Measurements from ENCODE around the gene ZFPL1. TPM values are rescaled to one million over a fixed set of nuclear protein-coding genes. Genes with fewer than 3 reads are reported as not detected.

Gene ZFPL1
- total and polyA plus RNA-seq, 2 donors (not counting 3 experiments of a cell fraction or from before 2014, with no cell fraction given): 37.6 to 139 TPM

GRCh38 chr11:65071907-65072630, 12.0 kb upstream of the ZFPL1 start:
- CTCF ChIA-PET: no interaction called here
- no peak overlapping the region for H2AFZ ChIP-seq (ENCODE audit: low read depth, low read length)

More at GRCh38 chr11:65071907-65072630, 12.0 kb upstream of the ZFPL1 start:
- intact Hi-C loops (cut with micrococcal nuclease) (no loop called here), dilution Hi-C loops (cut with MboI; ENCODE audit: extremely low pct_ligation_motif_present, low sequenced_read_pairs) (no loop called here)
- Histone ChIP-seq H3K9me3 (replicated peaks; ENCODE audit: control insufficient read depth, insufficient read depth, low read length) (no peaks in the 10 kb centered on the region), H3K79me2 (ENCODE audit: control insufficient read depth, insufficient read depth, low read length) (no peaks in the 10 kb centered on the region), H4K20me1 (replicated peaks; ENCODE audit: control insufficient read depth, extremely low read depth, insufficient read depth, low read length) (no peaks in the 10 kb centered on the region), H3K4me3 (replicated peaks in 1 of 3; ENCODE audit: insufficient read depth in 1 of 3, low read depth in 1 of 3, low read length in 3 of 3) (no peak overlapping the region), H3K9me1 (replicated peaks; ENCODE audit: control insufficient read depth, extremely low read depth, insufficient read depth, low read length) (no peaks in the 10 kb centered on the region), H3K27ac (ENCODE audit: insufficient read depth, low read depth, low read length) (no peak overlapping the region), H3K36me3 (ENCODE audit: control insufficient read depth in 2 of 2, extremely low read depth in 1 of 2, insufficient read depth in 2 of 2, low read length in 2 of 2) (no peaks in the 10 kb centered on the region), H3K27me3 (ENCODE audit: control insufficient read depth in 2 of 2, insufficient read depth in 2 of 2, low read length in 2 of 2) (no peaks in the 10 kb centered on the region), H3K4me1 (ENCODE audit: control insufficient read depth, extremely low read depth, insufficient read depth, low read length) (no peaks in the 10 kb centered on the region), H3K9ac (replicated peaks; ENCODE audit: extremely low read depth, insufficient read depth, low read length) (no peak overlapping the region), H3K4me2 (ENCODE audit: insufficient read depth, low read length) (no peak overlapping the region)
- FAIRE-seq: no peak
- no peak for DNase-seq (ENCODE audit: low read depth, low spot score)
- no TSS peak for BruUV-seq (replicated peaks)
- POLR2A ChIA-PET: interaction anchor here (0.6 to 0.7 kb wide), 2 partner anchors 14 to 190 kb away, joined by 3 to 4 read pairs; partner anchors contain the start of genes NAALADL1 and POLA2
- no peak for TF ChIP-seq GATA2 (IDR thresholded peaks at IDR 0.05; ENCODE audit: insufficient read depth, insufficient read length, low read depth, low read length)
- no peak for TF ChIP-seq POLR2AphosphoS5 (IDR thresholded peaks at IDR 0.05; ENCODE audit: insufficient read depth, low read depth, low read length)
- no peak for TF ChIP-seq MAX (IDR thresholded peaks at IDR 0.05; ENCODE audit: insufficient read depth, insufficient read length)
- TF ChIP-seq POLR2A (IDR thresholded peaks at IDR 0.05; ENCODE audit: low read depth, low read length): no peak
- no peak for TF ChIP-seq MYC (IDR thresholded peaks at IDR 0.05; ENCODE audit: low read depth, low read length)
- no peak for TF ChIP-seq JUN (IDR thresholded peaks at IDR 0.05; ENCODE audit: borderline replicate concordance, insufficient read depth, insufficient read length, low read depth)
- TF ChIP-seq CTCF (IDR thresholded peaks at IDR 0.05; ENCODE audit: extremely low read depth in 1 of 2, insufficient read depth in 1 of 2, low read depth in 1 of 2, low read length in 2 of 2): no peak
- no peak for TF ChIP-seq EZH2 (IDR thresholded peaks at IDR 0.05; ENCODE audit: borderline replicate concordance, low read depth, low read length, severe bottlenecking)
- TF ChIP-seq FOS (IDR thresholded peaks at IDR 0.05; ENCODE audit: borderline replicate concordance, insufficient read depth, low read length): no peak

Data from endothelial cell of umbilical vein (primary cell).